ENCODE measurements around the gene ACSBG1.

- TF ChIP-seq POLR2AphosphoS5 (IDR thresholded peaks at IDR 0.05), result no peak
- no peak for TF ChIP-seq CTCF (IDR thresholded peaks at IDR 0.05)
- TF ChIP-seq POLR2A (IDR thresholded peaks at IDR 0.05), result no peak
- no peak for TF ChIP-seq EP300 (IDR thresholded peaks at IDR 0.05)
These were observed 27.8 kb downstream of the ACSBG1 start for GRCh38 chr15:78206326-78207109.

Data from gastroesophageal sphincter (tissue), 3 donors.